HepG2 (cell line): ENCODE measurements around the gene TRIM67. TPM values are rescaled to one million over a fixed set of nuclear protein-coding genes. Genes with fewer than 3 reads are reported as not detected.

Experiments
- ATAC-seq: fragments of 200-7000 bp; cut with Tn5 transposase; 3 replicates; pipeline ENCODE4 v1.9.1; 2020; ENCODE audit warnings: mild to moderate bottlenecking, moderate library complexity
- BruUV-seq: library from RNA; stranded (reverse); fragments of 400-500 nt; replicated peaks from 2 replicates; lab custom pipeline; 2021; lab: Mats Ljungman, UMichigan
- CTCF ChIA-PET: fragments of 300-600 bp; formaldehyde crosslinking; extraction: SDS; loops from one replicate; lab custom pipeline; 2021; ENCODE audit warnings: low total read pairs, inconsistent platforms, low intra/inter-chr PET ratio; lab: Yijun Ruan, JAX
- POLR2A ChIA-PET: fragments of 350-600 bp; sonication (Branson Sonifier 250); formaldehyde crosslinking; loops from one replicate; lab custom pipeline; 2020; ENCODE audit warnings: antibody characterized with exemption, inconsistent platforms; lab: Yijun Ruan, JAX
- DNase-seq: peaks from one replicate; pipeline ENCODE4 v3.0.0-alpha.2; 2015; ENCODE audit warnings: low spot score
- FAIRE-seq: peaks from 3 replicates; lab custom pipeline; 2011; peaks lifted over from hg19 to GRCh38; lab: Jason Lieb, UNC
- H2AFZ ChIP-seq: one replicate; pipeline ENCODE4 v1.6.1; 2011; ENCODE audit warnings: low read length, inconsistent platforms
- H3K27ac ChIP-seq: fragments of 300-600 bp; 3 replicates; pipeline ENCODE4 v1.8.0; 2011; ENCODE audit warnings: mixed run types, mild to moderate bottlenecking, mixed read lengths, low read length, inconsistent platforms; ENCODE audit not compliant: insufficient read depth; ENCODE audit errors: extremely low read length
- H3K27me3 ChIP-seq, 2 experiments: fragments of 200-600 bp in 1 of 2; 2 replicates in 1 of 2; 3 replicates in 1 of 2; pipeline versions ENCODE4 v1.6.0 to v1.8.0; 2011; ENCODE audit warnings: low read length in 2 of 2, mild to moderate bottlenecking in 2 of 2, moderate library complexity in 2 of 2, inconsistent platforms in 1 of 2; ENCODE audit not compliant: insufficient read depth in 2 of 2, control insufficient read depth in 1 of 2
- H3K36me3 ChIP-seq, 2 experiments: fragments of 200-600 bp in 1 of 2; replicated peaks in 1 of 2; 2 replicates in 1 of 2; 3 replicates in 1 of 2; pipeline versions ENCODE4 v1.5.1 to v1.8.0; 2011; ENCODE audit warnings: low read length in 2 of 2, inconsistent platforms in 1 of 2; ENCODE audit not compliant: insufficient read depth in 2 of 2, control insufficient read depth in 1 of 2
- H3K4me1 ChIP-seq: 2 replicates; pipeline ENCODE4 v1.5.1; 2012; ENCODE audit warnings: low read length, inconsistent platforms; ENCODE audit not compliant: insufficient read depth
- H3K4me2 ChIP-seq: 2 replicates; pipeline ENCODE4 v1.6.0; 2011; ENCODE audit warnings: low read depth, low read length, inconsistent platforms
- H3K4me3 ChIP-seq, 3 experiments: fragments of 200-600 bp in 1 of 3; sonication (generic), shearing (Covaris generic) in 1 of 3; replicated peaks in 1 of 3; 2 replicates each; pipeline ENCODE4 v1.5.1; 2011 to 2016; ENCODE audit warnings: low read length in 3 of 3, inconsistent platforms in 2 of 3, low read depth in 2 of 3, mild to moderate bottlenecking in 2 of 3, control low read depth in 1 of 3, mixed read lengths in 1 of 3; ENCODE audit not compliant: insufficient read depth in 1 of 3
- H3K79me2 ChIP-seq: one replicate; pipeline ENCODE4 v1.6.1; 2011; ENCODE audit warnings: low read length, inconsistent platforms; ENCODE audit not compliant: insufficient read depth
- H3K9ac ChIP-seq: 2 replicates; pipeline ENCODE4 v1.6.0; 2011; ENCODE audit warnings: mild to moderate bottlenecking, low read depth, low read length, inconsistent platforms; ENCODE audit not compliant: insufficient read depth
- H3K9me3 ChIP-seq: 2 replicates; pipeline ENCODE4 v1.5.1; 2012; ENCODE audit warnings: mild to moderate bottlenecking, low read length
- H4K20me1 ChIP-seq: 2 replicates; pipeline ENCODE4 v1.6.0; 2011; ENCODE audit warnings: inconsistent platforms, mild to moderate bottlenecking, low read length, moderate library complexity; ENCODE audit not compliant: insufficient read depth
- MTA1 ChIP-seq: sonication (generic); formaldehyde crosslinking; IDR thresholded peaks from 2 replicates; pipeline ENCODE4 v1.4.0; 2020; ENCODE audit warnings: missing genetic modification reagents, mild to moderate bottlenecking, borderline replicate concordance
- PAWR ChIP-seq: sonication (generic); formaldehyde crosslinking; IDR thresholded peaks from 2 replicates; pipeline ENCODE4 v1.4.0; 2020; ENCODE audit warnings: missing genetic modification reagents, mild to moderate bottlenecking, borderline replicate concordance
- PCBP1 ChIP-seq: fragments of 200-400 bp; formaldehyde crosslinking; IDR thresholded peaks from 2 replicates; pipeline ENCODE4 v1.6.1; 2017; ENCODE audit warnings: mild to moderate bottlenecking, low read depth, low read length, borderline replicate concordance
- THAP11 ChIP-seq: IDR thresholded peaks from 2 replicates; pipeline ENCODE4 v1.6.1; 2016; ENCODE audit warnings: missing biosample characterization, missing genetic modification reagents
- ZBTB49 ChIP-seq: sonication (generic); formaldehyde crosslinking; IDR thresholded peaks from 2 replicates; pipeline ENCODE4 v1.4.0; 2020; ENCODE audit warnings: missing genetic modification reagents, borderline replicate concordance
- ZNF670 ChIP-seq: sonication (generic); formaldehyde crosslinking; IDR thresholded peaks from 2 replicates; pipeline ENCODE4 v1.8.0; 2022; ENCODE audit warnings: mild to moderate bottlenecking, missing genetic modification reagents, borderline replicate concordance
- ZNF672 ChIP-seq: sonication (generic); formaldehyde crosslinking; IDR thresholded peaks from 2 replicates; pipeline ENCODE4 v1.8.1; 2022; ENCODE audit warnings: missing genetic modification reagents
- ZSCAN12 ChIP-seq: sonication (generic); formaldehyde crosslinking; IDR thresholded peaks from 2 replicates; pipeline ENCODE4 v1.9.0; 2021; ENCODE audit warnings: mild to moderate bottlenecking, missing genetic modification reagents
- ZSCAN9 ChIP-seq: IDR thresholded peaks from 2 replicates; pipeline ENCODE4 v1.6.1; 2016; ENCODE audit warnings: borderline replicate concordance
- WGBS: methylation state at CpG from one replicate; pipeline ENCODE4 v1.1.6; 2017; ENCODE audit warnings: low lambda C conversion rate; 5-methylcytosine and 5-hydroxymethylcytosine counted together
- in situ Hi-C: cut with HindIII; loops from 2 replicates; pipeline ENCODE4 v1.10.0; 2017; ENCODE audit warnings: low pct_unique_long_range_greater_than_20kb; ENCODE audit not compliant: extremely low pct_ligation_motif_present
- intact Hi-C: fragments of 100-400 bp; cut with micrococcal nuclease; formaldehyde crosslinking; loops from one replicate; pipeline ENCODE4 v1.10.0; 2022; ENCODE audit not compliant: unreplicated experiment
- polyA plus RNA-seq, 8 experiments: library from polyadenylated mRNA; depleted of rRNA in 3 of 8; stranded (reverse) in 7 of 8; unstranded in 1 of 8; fragments of >200 nt; fragmentation: Illumina TruSeq in 4 of 8; extraction: Trizol in 4 of 8; gene quantifications; 2 replicates each; pipeline versions ENCODE4 v1.2.1 to v1.2.3, GENCODE V29; 2011 to 2016; ENCODE audit warnings: low read depth in 4 of 8, missing spikeins in 1 of 8, mixed read lengths in 1 of 8; ENCODE audit not compliant: insufficient read depth in 1 of 8
- total RNA-seq, 5 experiments: library from RNA; depleted of rRNA; stranded (reverse); fragments of >200 nt; fragmentation: Illumina TruSeq; extraction: Trizol; gene quantifications; 2 replicates each; pipeline ENCODE4 v1.2.3, GENCODE V29; 2016; ENCODE audit warnings: low read depth in 1 of 5
- TF ChIP-seq, protein P1 (sequence below): sonication (generic); formaldehyde crosslinking; IDR thresholded peaks from 2 replicates; pipeline ENCODE4 v1.8.1; 2023; ENCODE audit warnings: mild to moderate bottlenecking, missing genetic modification reagents, borderline replicate concordance
- TF ChIP-seq, protein P2 (sequence below): IDR thresholded peaks from 2 replicates; pipeline ENCODE4 v1.4.0; 2020; ENCODE audit warnings: mild to moderate bottlenecking, missing genetic modification reagents
- TF ChIP-seq, protein P3 (sequence below): sonication (generic); formaldehyde crosslinking; IDR thresholded peaks from 2 replicates; pipeline ENCODE4 v1.5.1; 2020; ENCODE audit warnings: missing genetic modification reagents, mild to moderate bottlenecking, borderline replicate concordance

TRIM67 gene
- total and polyA plus RNA-seq, 2 of the 13 experiments (the other 11 are each of a cell fraction or from before 2014, with no cell fraction given): not detected

DNA sequence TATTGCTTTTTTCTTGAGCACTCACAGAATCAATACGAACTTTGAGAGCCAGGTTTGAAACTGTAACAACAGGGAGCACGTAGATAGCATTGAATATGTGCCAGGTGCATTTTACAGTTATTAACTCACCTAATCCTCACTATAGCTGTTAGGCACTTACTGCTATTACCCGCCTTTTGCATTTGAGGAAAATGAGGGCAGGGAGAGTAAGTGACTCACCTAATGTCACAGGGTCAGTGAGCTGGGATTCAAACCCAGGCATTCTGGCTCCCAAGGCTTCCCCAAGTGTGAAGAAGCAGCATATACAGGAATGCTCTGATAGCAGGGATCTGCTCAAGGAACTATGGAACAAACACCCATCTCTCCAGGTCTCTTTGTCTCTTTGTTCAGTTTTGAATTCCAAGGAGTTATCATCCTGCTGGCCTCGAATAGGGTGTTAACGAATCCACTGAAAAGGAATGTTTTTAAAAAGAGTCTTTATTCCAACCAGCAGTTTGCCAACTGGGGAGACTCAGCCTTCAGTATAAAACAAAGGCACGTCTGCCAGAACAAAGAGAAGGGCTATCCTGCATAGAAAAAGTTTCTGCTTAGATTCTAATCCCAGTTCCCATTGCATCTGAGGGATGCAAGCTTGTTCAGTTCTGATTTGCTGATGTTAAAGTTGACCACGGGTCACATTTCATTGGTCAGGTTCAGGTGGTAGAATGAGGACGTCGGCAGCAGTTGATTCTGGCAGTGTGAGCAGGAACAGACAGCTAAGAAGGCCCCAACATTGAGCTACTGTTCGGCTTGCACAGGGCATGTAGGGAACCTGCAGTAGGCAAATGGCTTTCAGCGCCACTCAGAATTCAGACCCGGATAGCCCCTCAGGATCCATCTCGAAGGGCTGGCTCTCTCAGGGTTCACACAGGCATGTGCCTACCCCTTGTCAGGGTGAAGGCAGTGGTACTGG, 22.1 kb downstream of the TRIM67 start:
- FAIRE-seq (no peak), DNase-seq (no peak), ATAC-seq (no peak)
- H3K4me3 ChIP-seq: no peak overlapping the region
- H3K79me2 ChIP-seq: no peaks in the 10 kb centered on the region
- in situ Hi-C loops: no loop called here
- H4K20me1 ChIP-seq: no peaks in the 10 kb centered on the region
- H3K4me2 ChIP-seq: no peak overlapping the region
- POLR2A ChIA-PET: no interaction called here
- H3K9ac ChIP-seq: no peak overlapping the region
- CTCF ChIA-PET: no interaction called here
- 16% methylated on average over 11 of the region's 13 CpGs for WGBS
- H3K27ac ChIP-seq: no peak overlapping the region
- 0 out of 2 replicates have a peak, but pooled peaks cover 3% of the 10 kb centered on the region for H3K9me3 ChIP-seq
- H2AFZ ChIP-seq: no peak overlapping the region
- no peaks in the 10 kb centered on the region for H3K36me3 ChIP-seq
- H3K4me1 ChIP-seq: no peaks in the 10 kb centered on the region
- H3K27me3 ChIP-seq: peaks cover 3 to 57% of the 10 kb centered on the region in 2 experiments; a peak in 4 of 5 replicates
- no TSS peak for BruUV-seq
- intact Hi-C loops: no loop called here
- TF ChIP-seq MTA1 (no peak), ZNF672 (no peak), THAP11 (no peak), PCBP1 (no peak), ZSCAN12 (CRISPR knock-in tag) (no peak), PAWR (CRISPR knock-in tag) (no peak), ZBTB49 (CRISPR knock-in tag) (no peak), ZSCAN9 (CRISPR knock-in tag) (no peak), ZNF670 (CRISPR knock-in tag) (no peak)
- TF ChIP-seq, protein P1, sequence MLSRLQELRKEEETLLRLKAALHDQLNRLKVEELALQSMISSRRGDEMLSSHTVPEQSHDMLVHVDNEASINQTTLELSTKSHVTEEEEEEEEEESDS (CRISPR knock-in tag): no peak
- TF ChIP-seq, protein P2, sequence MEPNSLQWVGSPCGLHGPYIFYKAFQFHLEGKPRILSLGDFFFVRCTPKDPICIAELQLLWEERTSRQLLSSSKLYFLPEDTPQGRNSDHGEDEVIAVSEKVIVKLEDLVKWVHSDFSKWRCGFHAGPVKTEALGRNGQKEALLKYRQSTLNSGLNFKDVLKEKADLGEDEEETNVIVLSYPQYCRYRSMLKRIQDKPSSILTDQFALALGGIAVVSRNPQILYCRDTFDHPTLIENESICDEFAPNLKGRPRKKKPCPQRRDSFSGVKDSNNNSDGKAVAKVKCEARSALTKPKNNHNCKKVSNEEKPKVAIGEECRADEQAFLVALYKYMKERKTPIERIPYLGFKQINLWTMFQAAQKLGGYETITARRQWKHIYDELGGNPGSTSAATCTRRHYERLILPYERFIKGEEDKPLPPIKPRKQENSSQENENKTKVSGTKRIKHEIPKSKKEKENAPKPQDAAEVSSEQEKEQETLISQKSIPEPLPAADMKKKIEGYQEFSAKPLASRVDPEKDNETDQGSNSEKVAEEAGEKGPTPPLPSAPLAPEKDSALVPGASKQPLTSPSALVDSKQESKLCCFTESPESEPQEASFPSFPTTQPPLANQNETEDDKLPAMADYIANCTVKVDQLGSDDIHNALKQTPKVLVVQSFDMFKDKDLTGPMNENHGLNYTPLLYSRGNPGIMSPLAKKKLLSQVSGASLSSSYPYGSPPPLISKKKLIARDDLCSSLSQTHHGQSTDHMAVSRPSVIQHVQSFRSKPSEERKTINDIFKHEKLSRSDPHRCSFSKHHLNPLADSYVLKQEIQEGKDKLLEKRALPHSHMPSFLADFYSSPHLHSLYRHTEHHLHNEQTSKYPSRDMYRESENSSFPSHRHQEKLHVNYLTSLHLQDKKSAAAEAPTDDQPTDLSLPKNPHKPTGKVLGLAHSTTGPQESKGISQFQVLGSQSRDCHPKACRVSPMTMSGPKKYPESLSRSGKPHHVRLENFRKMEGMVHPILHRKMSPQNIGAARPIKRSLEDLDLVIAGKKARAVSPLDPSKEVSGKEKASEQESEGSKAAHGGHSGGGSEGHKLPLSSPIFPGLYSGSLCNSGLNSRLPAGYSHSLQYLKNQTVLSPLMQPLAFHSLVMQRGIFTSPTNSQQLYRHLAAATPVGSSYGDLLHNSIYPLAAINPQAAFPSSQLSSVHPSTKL: no peak
- TF ChIP-seq, protein P3, sequence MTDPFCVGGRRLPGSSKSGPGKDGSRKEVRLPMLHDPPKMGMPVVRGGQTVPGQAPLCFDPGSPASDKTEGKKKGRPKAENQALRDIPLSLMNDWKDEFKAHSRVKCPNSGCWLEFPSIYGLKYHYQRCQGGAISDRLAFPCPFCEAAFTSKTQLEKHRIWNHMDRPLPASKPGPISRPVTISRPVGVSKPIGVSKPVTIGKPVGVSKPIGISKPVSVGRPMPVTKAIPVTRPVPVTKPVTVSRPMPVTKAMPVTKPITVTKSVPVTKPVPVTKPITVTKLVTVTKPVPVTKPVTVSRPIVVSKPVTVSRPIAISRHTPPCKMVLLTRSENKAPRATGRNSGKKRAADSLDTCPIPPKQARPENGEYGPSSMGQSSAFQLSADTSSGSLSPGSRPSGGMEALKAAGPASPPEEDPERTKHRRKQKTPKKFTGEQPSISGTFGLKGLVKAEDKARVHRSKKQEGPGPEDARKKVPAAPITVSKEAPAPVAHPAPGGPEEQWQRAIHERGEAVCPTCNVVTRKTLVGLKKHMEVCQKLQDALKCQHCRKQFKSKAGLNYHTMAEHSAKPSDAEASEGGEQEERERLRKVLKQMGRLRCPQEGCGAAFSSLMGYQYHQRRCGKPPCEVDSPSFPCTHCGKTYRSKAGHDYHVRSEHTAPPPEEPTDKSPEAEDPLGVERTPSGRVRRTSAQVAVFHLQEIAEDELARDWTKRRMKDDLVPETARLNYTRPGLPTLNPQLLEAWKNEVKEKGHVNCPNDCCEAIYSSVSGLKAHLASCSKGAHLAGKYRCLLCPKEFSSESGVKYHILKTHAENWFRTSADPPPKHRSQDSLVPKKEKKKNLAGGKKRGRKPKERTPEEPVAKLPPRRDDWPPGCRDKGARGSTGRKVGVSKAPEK (CRISPR knock-in tag): no peak
